HL-60 (cell line): ENCODE data around the gene DCAF15.

Experiments used
- DNase-seq, 2 experiments: peaks; one replicate each; pipeline ENCODE4 v3.0.0-alpha.2; 2010 to 2020; ENCODE audit warnings: low read depth in 1 of 2, low spot score in 1 of 2
- H3K27ac ChIP-seq: fragments of 250-450 bp; sonication (Bioruptor Pico); replicated peaks from 2 replicates; pipeline ENCODE4 v1.5.1; 2020; ENCODE audit warnings: mild to moderate bottlenecking, moderate library complexity
- H3K27me3 ChIP-seq: fragments of 250-450 bp; sonication (Bioruptor Pico); 2 replicates; pipeline ENCODE4 v1.5.1; 2021; ENCODE audit warnings: mild to moderate bottlenecking, moderate library complexity; ENCODE audit not compliant: insufficient read depth, poor library complexity, severe bottlenecking
- H3K4me3 ChIP-seq: replicated peaks from 2 replicates; pipeline ENCODE4 v1.5.1; 2011; ENCODE audit warnings: mild to moderate bottlenecking, control low read depth, low read length; ENCODE audit not compliant: insufficient read depth
- GABPA ChIP-seq: IDR thresholded peaks from 2 replicates; pipeline ENCODE4 v1.6.1; 2012; ENCODE audit warnings: low read depth
- POLR2AphosphoS5 ChIP-seq: IDR thresholded peaks from 2 replicates; pipeline ENCODE4 v1.6.1; 2012; ENCODE audit warnings: low read depth
- SPI1 ChIP-seq: IDR thresholded peaks from 2 replicates; pipeline ENCODE4 v1.6.1; 2012; ENCODE audit warnings: low read depth, mild to moderate bottlenecking, borderline replicate concordance
- TF ChIP-seq, protein P1 (sequence below): IDR thresholded peaks from one replicate; pipeline ENCODE4 v1.5.1; 2011; ENCODE audit warnings: low read length, control low read depth, inconsistent platforms; ENCODE audit not compliant: insufficient read depth
- TF ChIP-seq, protein P2 (sequence below): IDR thresholded peaks from 2 replicates; pipeline ENCODE4 v1.6.1; 2012; ENCODE audit warnings: low read depth; ENCODE audit not compliant: insufficient replicate concordance

Gene DCAF15

GRCh38 chr19:13958043-13958442, 5.7 kb downstream of the DCAF15 start:
- Histone ChIP-seq H3K4me3 (no peak overlapping the region), H3K27ac (no peak overlapping the region), H3K27me3 (no peaks in the 10 kb centered on the region)
- TF ChIP-seq, protein P1, sequence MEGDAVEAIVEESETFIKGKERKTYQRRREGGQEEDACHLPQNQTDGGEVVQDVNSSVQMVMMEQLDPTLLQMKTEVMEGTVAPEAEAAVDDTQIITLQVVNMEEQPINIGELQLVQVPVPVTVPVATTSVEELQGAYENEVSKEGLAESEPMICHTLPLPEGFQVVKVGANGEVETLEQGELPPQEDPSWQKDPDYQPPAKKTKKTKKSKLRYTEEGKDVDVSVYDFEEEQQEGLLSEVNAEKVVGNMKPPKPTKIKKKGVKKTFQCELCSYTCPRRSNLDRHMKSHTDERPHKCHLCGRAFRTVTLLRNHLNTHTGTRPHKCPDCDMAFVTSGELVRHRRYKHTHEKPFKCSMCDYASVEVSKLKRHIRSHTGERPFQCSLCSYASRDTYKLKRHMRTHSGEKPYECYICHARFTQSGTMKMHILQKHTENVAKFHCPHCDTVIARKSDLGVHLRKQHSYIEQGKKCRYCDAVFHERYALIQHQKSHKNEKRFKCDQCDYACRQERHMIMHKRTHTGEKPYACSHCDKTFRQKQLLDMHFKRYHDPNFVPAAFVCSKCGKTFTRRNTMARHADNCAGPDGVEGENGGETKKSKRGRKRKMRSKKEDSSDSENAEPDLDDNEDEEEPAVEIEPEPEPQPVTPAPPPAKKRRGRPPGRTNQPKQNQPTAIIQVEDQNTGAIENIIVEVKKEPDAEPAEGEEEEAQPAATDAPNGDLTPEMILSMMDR = no peak
- TF ChIP-seq POLR2AphosphoS5 (no peak), SPI1 (no peak), GABPA (no peak)
- TF ChIP-seq, protein P2, sequence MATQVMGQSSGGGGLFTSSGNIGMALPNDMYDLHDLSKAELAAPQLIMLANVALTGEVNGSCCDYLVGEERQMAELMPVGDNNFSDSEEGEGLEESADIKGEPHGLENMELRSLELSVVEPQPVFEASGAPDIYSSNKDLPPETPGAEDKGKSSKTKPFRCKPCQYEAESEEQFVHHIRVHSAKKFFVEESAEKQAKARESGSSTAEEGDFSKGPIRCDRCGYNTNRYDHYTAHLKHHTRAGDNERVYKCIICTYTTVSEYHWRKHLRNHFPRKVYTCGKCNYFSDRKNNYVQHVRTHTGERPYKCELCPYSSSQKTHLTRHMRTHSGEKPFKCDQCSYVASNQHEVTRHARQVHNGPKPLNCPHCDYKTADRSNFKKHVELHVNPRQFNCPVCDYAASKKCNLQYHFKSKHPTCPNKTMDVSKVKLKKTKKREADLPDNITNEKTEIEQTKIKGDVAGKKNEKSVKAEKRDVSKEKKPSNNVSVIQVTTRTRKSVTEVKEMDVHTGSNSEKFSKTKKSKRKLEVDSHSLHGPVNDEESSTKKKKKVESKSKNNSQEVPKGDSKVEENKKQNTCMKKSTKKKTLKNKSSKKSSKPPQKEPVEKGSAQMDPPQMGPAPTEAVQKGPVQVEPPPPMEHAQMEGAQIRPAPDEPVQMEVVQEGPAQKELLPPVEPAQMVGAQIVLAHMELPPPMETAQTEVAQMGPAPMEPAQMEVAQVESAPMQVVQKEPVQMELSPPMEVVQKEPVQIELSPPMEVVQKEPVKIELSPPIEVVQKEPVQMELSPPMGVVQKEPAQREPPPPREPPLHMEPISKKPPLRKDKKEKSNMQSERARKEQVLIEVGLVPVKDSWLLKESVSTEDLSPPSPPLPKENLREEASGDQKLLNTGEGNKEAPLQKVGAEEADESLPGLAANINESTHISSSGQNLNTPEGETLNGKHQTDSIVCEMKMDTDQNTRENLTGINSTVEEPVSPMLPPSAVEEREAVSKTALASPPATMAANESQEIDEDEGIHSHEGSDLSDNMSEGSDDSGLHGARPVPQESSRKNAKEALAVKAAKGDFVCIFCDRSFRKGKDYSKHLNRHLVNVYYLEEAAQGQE = no peak
- no peak for DNase-seq

DNA sequence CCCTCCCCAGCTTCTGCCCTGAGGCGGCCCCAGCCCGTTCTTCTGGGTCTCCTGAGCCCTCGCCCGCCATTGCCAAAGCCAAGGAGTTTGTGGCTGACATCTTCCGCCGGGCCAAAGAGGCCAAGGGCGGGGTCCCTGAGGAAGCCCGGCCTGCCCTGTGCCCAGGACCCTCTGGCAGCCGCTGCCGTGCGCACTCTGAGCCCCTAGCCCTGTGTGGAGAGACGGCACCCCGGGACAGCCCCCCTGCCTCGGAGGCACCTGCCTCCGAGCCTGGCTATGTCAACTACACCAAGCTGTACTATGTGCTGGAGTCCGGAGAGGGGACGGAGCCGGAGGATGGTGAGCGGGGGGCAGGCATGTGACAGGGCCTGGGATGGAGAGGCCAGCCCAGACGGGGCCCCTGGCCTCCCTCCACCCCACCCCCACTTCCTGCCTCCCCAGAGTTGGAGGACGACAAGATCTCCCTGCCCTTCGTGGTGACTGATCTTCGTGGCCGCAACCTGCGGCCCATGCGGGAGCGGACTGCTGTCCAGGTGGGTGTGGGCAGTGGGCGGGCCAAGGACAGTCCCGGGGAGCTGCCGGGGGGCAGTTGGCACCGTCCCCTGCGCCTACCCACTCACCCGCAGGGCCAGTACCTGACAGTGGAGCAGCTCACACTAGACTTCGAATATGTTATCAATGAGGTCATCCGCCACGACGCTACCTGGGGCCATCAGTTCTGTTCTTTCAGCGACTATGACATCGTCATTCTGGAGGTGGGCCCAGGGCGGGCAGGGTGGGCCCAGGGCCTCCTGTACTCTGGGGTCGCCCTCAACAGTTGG, 7.0 kb downstream of the DCAF15 start:
- no peak overlapping the region for H3K4me3 ChIP-seq
- DNase-seq = no peak
- no peaks in the 10 kb centered on the region for H3K27me3 ChIP-seq
- TF ChIP-seq, protein P1 = no peak
- no peak for TF ChIP-seq GABPA
- TF ChIP-seq, protein P2 = no peak
- no peak for TF ChIP-seq SPI1
- no peak for TF ChIP-seq POLR2AphosphoS5
- no peak overlapping the region for H3K27ac ChIP-seq

DNA sequence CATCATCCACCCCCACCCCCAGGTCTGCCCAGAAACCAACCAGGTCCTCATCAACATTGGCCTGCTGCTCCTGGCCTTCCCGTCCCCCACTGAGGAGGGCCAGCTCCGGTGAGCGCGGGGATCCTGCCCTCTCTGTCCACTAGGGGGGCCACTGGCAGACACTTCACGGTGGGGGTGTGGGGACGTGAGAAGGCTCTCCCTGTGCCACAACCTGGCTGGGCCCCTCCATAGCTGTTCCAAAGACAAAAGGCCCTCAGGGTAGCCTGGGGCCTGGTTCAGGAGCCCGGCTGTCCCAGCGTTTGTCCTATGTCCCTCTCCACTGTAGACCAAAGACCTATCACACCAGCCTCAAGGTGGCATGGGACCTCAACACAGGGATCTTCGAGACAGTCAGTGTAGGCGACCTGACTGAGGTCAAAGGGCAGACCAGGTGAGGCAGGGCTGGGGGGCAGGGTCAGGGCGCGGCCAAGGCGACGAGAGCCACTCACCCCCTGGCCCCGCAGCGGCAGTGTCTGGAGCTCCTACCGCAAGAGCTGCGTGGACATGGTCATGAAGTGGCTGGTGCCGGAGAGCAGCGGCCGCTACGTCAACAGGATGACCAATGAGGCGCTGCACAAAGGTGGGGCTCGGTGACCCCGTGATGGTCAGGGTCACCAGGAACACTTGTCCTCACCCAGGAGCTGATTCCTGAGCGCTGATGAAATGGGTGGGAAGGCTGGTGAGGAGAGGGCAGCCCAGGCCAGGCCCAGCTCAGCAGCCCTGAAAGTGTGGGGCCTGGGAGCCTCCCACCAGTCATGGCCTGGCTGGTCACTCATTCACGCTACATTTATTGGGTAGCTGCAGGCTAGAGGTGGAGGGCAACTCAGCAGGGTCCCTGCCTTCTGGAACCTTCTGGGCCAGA, 7.9 kb downstream of the DCAF15 start:
- Histone ChIP-seq H3K4me3 (no peak overlapping the region), H3K27ac (no peak overlapping the region), H3K27me3 (no peaks in the 10 kb centered on the region)
- TF ChIP-seq GABPA (no peak), SPI1 (no peak), POLR2AphosphoS5 (no peak)
- TF ChIP-seq, protein P1 = peak; percentile 7
- no peak for DNase-seq
